AG04450 (cell line): ENCODE measurements around the gene SCUBE2. TPM values are rescaled to one million over a fixed set of nuclear protein-coding genes. Genes with fewer than 3 reads are reported as not detected.

ENCODE experiments used
- CTCF ChIA-PET: fragments of 300-600, 350-600 bp; formaldehyde crosslinking; extraction: SDS; loops from one replicate; lab custom pipeline; 2022; ENCODE audit warnings: antibody characterized with exemption, inconsistent platforms; lab: Charles Lee
- POLR2A ChIA-PET: fragments of 350-600 bp; formaldehyde crosslinking; extraction: SDS; loops from one replicate; lab custom pipeline; 2021; ENCODE audit warnings: antibody characterized with exemption, inconsistent platforms; lab: Yijun Ruan, JAX
- DNase-seq: peaks from one replicate; pipeline ENCODE4 v3.0.0-alpha.2; 2011; ENCODE audit warnings: low read depth, low spot score
- H3K27ac ChIP-seq: one replicate; pipeline ENCODE4 v1.5.1; 2012; ENCODE audit warnings: low read depth, low read length, control low read depth
- H3K27me3 ChIP-seq: one replicate; pipeline ENCODE4 v1.6.0; 2012; ENCODE audit warnings: low read length; ENCODE audit not compliant: control insufficient read depth, insufficient read depth
- H3K4me3 ChIP-seq: 2 replicates; pipeline ENCODE4 v1.5.1; 2011; ENCODE audit warnings: mild to moderate bottlenecking, low read depth, low read length, control low read depth
- H3K9me3 ChIP-seq: 2 replicates; pipeline ENCODE4 v1.5.1; 2012; ENCODE audit warnings: low read length; ENCODE audit not compliant: control insufficient read depth, insufficient read depth
- polyA plus RNA-seq: library from polyadenylated mRNA; depleted of rRNA; stranded (reverse); fragments of >200 nt; gene quantifications from 2 replicates; pipeline ENCODE4 v1.2.3, GENCODE V29; 2011
- TF ChIP-seq, protein P1 (sequence below): IDR thresholded peaks from 2 replicates; pipeline ENCODE4 v1.5.1; 2011; ENCODE audit warnings: low read depth, low read length, control low read depth, inconsistent platforms

SCUBE2 gene
- polyA plus RNA-seq, 1 experiment: 1.3 TPM

DNA sequence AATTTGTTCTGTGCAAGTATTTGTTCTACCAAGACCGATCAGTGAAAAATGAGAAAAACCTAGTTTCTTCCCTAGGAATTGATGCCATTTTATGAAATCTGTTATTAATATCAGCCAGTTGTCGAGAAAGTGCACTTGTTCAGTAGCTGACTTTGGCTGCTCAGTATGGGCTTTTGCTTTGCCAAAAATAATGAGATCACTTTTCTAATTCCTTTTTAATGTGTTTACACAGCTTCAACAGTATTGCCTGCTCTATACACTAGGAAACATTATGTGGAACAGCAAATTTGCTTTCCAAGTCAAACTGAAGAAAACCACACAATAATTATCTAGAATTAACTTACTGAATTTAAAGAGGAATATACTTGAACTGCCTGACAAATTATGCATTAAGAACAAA lies 34.4 kb downstream of the SCUBE2 start:
- CTCF ChIA-PET: no interaction called here
- Histone ChIP-seq H3K9me3 (no peaks in the 10 kb centered on the region), H3K27ac (no peak overlapping the region), H3K4me3 (no peak overlapping the region), H3K27me3 (no peaks in the 10 kb centered on the region)
- TF ChIP-seq, protein P1, sequence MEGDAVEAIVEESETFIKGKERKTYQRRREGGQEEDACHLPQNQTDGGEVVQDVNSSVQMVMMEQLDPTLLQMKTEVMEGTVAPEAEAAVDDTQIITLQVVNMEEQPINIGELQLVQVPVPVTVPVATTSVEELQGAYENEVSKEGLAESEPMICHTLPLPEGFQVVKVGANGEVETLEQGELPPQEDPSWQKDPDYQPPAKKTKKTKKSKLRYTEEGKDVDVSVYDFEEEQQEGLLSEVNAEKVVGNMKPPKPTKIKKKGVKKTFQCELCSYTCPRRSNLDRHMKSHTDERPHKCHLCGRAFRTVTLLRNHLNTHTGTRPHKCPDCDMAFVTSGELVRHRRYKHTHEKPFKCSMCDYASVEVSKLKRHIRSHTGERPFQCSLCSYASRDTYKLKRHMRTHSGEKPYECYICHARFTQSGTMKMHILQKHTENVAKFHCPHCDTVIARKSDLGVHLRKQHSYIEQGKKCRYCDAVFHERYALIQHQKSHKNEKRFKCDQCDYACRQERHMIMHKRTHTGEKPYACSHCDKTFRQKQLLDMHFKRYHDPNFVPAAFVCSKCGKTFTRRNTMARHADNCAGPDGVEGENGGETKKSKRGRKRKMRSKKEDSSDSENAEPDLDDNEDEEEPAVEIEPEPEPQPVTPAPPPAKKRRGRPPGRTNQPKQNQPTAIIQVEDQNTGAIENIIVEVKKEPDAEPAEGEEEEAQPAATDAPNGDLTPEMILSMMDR: no peak
- no peak for DNase-seq
- POLR2A ChIA-PET: no interaction called here

GRCh38 chr11:9056467-9056866 lies 34.9 kb downstream of the SCUBE2 start:
- no peak for DNase-seq
- POLR2A ChIA-PET: no interaction called here
- Histone ChIP-seq H3K27ac (no peak overlapping the region), H3K4me3 (no peak overlapping the region), H3K27me3 (no peaks in the 10 kb centered on the region), H3K9me3 (no peaks in the 10 kb centered on the region)
- CTCF ChIA-PET: no interaction called here
- TF ChIP-seq, protein P1: no peak

DNA sequence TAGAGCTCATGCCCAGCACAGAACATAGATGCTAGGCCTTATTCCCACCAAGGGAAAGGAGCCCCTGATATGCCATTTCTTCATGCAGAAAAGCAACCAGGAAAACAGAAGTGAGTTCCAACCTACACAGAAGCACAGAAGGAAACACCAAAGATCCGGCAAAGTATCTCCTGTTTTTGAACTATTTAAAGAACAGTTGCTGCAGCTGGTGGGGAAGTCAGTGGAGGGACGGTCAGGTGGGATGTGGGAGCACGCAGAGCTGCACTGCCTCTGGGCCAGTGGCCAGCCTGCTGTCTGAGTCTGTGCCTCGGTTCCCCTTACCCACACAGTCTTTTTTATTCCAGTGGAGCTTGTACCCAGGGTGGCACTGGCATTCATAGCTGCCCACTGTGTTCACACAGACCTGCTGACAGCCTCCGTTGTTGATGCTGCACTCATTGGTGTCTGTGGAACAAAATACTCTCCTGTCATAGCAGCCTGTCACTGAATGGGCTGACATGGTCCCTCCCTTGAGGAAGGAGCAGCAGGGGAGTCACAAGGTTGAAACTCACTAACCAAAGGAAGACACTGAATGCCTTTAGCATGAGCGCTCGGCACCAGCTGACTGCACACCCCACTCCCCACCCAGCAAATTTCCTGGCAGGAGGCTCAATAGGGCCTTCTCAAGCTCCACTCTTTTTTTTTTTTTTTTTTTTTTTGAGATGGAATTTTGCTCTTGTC lies 37.9 kb downstream of the SCUBE2 start:
- H3K4me3 ChIP-seq: no peak overlapping the region
- DNase-seq: peak; percentile 6
- TF ChIP-seq, protein P1: no peak
- ChIA-PET CTCF (interaction anchor here (0.9 to 1.1 kb wide), 2 partner anchors 38 to 85 kb away, joined by 3 to 7 read pairs; no protein-coding TSS in a partner anchor), POLR2A (interaction anchor here (0.6 to 0.9 kb wide), 2 partner anchors 84 to 437 kb away, joined by 3 to 4 read pairs; no protein-coding TSS in a partner anchor)
- H3K9me3 ChIP-seq: no peaks in the 10 kb centered on the region
- H3K27me3 ChIP-seq: no peaks in the 10 kb centered on the region
- no peak overlapping the region for H3K27ac ChIP-seq

GRCh38 chr11:9052316-9052715 lies 39.1 kb downstream of the SCUBE2 start:
- DNase-seq: no peak
- no peaks in the 10 kb centered on the region for H3K27me3 ChIP-seq
- TF ChIP-seq, protein P1: no peak
- ChIA-PET CTCF (no interaction called here), POLR2A (no interaction called here)
- no peak overlapping the region for H3K27ac ChIP-seq
- H3K9me3 ChIP-seq: no peaks in the 10 kb centered on the region
- no peak overlapping the region for H3K4me3 ChIP-seq

- TF ChIP-seq, protein P1: no peak
- no peaks in the 10 kb centered on the region for H3K27me3 ChIP-seq
- H3K9me3 ChIP-seq: no peaks in the 10 kb centered on the region
- ChIA-PET POLR2A (no interaction called here), CTCF (interaction anchor here (2.4 kb wide), 1 partner anchor 34 kb away, joined by 11 read pairs; no protein-coding TSS in a partner anchor)
- no peak for DNase-seq
- no peak overlapping the region for H3K27ac ChIP-seq
- H3K4me3 ChIP-seq: no peak overlapping the region
These were observed 41.4 kb downstream of the SCUBE2 start for GRCh38 chr11:9049959-9050358.
